Heart left ventricle (tissue), 16 donors: Measurements from ENCODE around the gene CRLF1. TPM values are rescaled to one million over a fixed set of nuclear protein-coding genes. Genes with fewer than 3 reads are reported as not detected.

Experiments used
- ATAC-seq, 4 donors: fragments of 200-7000 bp; cut with Tn5 transposase; one replicate each; pipeline ENCODE4 v1.9.1; 2020 to 2022; ENCODE audit warnings: moderate library complexity in 4 of 4, mild to moderate bottlenecking in 3 of 4, moderate number of reproducible peaks in 1 of 4
- DNase-seq, 5 donors: peaks; one replicate each; pipeline ENCODE4 v3.0.0-alpha.2; 2020
- H3K27ac ChIP-seq, 12 donors: fragments of 200-600 bp; sonication (generic) in 4 of 12; one replicate each; pipeline versions ENCODE4 v1.5.0 to v1.8.0; 2016 to 2022; ENCODE audit warnings: mild to moderate bottlenecking in 2 of 12
- H3K27me3 ChIP-seq, 9 donors: fragments of 200-600 bp; sonication (generic) in 2 of 9; one replicate each; pipeline versions ENCODE4 v1.5.1 to v1.8.0; 2016 to 2022; ENCODE audit warnings: mild to moderate bottlenecking in 3 of 9
- H3K36me3 ChIP-seq, 9 donors: fragments of 200-600 bp; sonication (generic) in 2 of 9; one replicate each; pipeline versions ENCODE4 v1.5.0 to v1.8.0; 2018 to 2022; ENCODE audit warnings: mild to moderate bottlenecking in 2 of 9
- H3K4me1 ChIP-seq, 12 donors: fragments of 200-600 bp; sonication (generic) in 4 of 12; one replicate each; pipeline versions ENCODE4 v1.5.0 to v1.8.0; 2016 to 2022; ENCODE audit warnings: mild to moderate bottlenecking in 3 of 12
- H3K4me3 ChIP-seq, 12 donors: fragments of 200-600 bp; sonication (generic) in 4 of 12; one replicate each; pipeline versions ENCODE4 v1.5.0 to v1.8.0; 2017 to 2022; ENCODE audit warnings: mild to moderate bottlenecking in 9 of 12, moderate library complexity in 4 of 12
- H3K9me3 ChIP-seq, 12 donors: fragments of 200-600 bp; sonication (generic) in 4 of 12; one replicate each; pipeline versions ENCODE4 v1.5.0 to v1.8.0; 2016 to 2022; ENCODE audit warnings: mild to moderate bottlenecking in 1 of 12
- POLR2A ChIP-seq, 2 donors: fragments of 450-650 bp; IDR thresholded peaks; one replicate each; pipeline ENCODE4 v1.6.1; 2017; ENCODE audit warnings: antibody characterized with exemption in 2 of 2, mild to moderate bottlenecking in 2 of 2, moderate library complexity in 2 of 2
- WGBS, 4 donors: extraction: QIAGEN DNeasy Blood & Tissue Kit in 2 of 4; methylation state at CpG; one replicate each; pipeline versions ENCODE4 v1.1.5 to v1.1.7; 2013 to 2018; 5-methylcytosine and 5-hydroxymethylcytosine counted together
- intact Hi-C, 10 donors: fragments of 100-400 bp; cut with DNase I; formaldehyde crosslinking; loops; one replicate each; pipeline versions ENCODE4 v1.11.1 to v1.14.2; 2022
- polyA plus RNA-seq, 2 donors: library from polyadenylated mRNA; stranded (reverse); fragments of 200-250 nt; gene quantifications; one replicate each; pipeline ENCODE4 v1.2.3, GENCODE V29; 2013
- total RNA-seq, 9 donors: library from RNA; depleted of rRNA in 2 of 9; stranded (reverse); fragments of >200 nt in 2 of 9; fragmentation: NEBNext Ultra II Directional in 3 of 9; extraction: Animal tissue kit (Norgen Biotek cat#: 25700) in 3 of 9; gene quantifications; one replicate each; pipeline versions ENCODE4 v1.1.0 to v1.2.4, GENCODE V29; 2016 to 2023
- TF ChIP-seq, protein P1 (sequence below), 12 donors: fragments of 200-600 bp; sonication (generic) in 4 of 12; IDR thresholded peaks; one replicate each; pipeline versions ENCODE4 v1.5.0 to v1.8.0; 2018 to 2022; ENCODE audit warnings: antibody characterized with exemption in 12 of 12, mild to moderate bottlenecking in 5 of 12
- donor health status: ischemic (EF 13 %, LVEDD 7.1; RV severe dilation, severe dysfunction).
- donor health status: healthy with polysubstance abuse.
- donor health status: DM: no; HTN: yes; CAD: no.
- donor health status: DM: no; HTN: no; CAD: no.
- donor health status: ischemic (EF 25% LVEDD 6.9; RV normal size, moderate dysfunction).
- donor health status: ischemic (EF 25% LVEDD 5.7; RV mildly dilated, moderate dysfunction).
- donor health status: healthy.
- donor health status: DM: yes; HTN: yes; CAD: no.
- donor health status: ischemic (EF 35%, LVEDD 5.7; RV mildly dilated, moderate dysfunction).
- donor health status: nonischemic (EF 11% LVEDD 7.7; RV severe dilation, severe dysfunction).
- donor health status: DM: yes; HTN: yes; CAD: no.
- donor health status: PGD.
- donor health status: ischemic (EF 29% LVEDD 5.4; RV normal size, mild dysfunction).
- donor health status: nonischemic (EF 23%, LVEDD 6.1; RV moderate dilation, normal function).

The CRLF1 gene
- total and polyA plus RNA-seq, 11 donors: 2.8 to 64.0 (median 12.1) TPM

DNA sequence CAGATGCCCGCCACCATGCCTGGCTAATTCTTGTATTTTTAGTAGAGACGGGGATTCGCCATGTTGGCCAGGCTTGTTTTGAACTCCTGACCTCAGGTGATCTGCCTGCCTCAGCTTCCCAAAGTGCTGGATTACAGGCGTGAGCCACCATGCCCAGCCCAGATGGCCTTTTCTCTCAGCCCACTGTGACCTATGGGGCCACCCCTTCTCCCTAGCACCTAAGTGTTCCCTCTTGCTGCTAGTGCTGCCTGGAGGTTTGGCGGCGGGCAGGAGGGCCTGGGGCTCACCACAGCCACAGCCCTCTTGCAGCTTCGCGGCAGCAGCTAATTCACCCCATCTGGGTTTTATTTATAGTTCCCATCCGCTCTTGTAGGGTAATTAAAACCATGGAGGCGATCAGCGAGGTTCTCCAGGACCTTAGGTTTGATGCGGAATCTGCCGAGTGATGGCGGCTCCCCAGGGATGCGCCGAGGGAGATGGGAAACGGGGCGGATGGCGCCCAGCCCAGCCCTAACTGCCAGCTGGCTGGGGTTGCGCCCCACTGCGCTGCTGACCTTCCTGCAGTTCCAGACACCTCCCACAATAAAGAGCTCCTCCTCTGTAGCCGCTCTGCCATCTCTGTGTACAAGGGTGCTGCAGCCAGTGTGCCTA lies 14.7 kb downstream of the CRLF1 start:
- no peak for DNase-seq
- Histone ChIP-seq H3K4me3 (no peak overlapping the region), H3K9me3 (no peaks in the 10 kb centered on the region), H3K27ac (no peak overlapping the region), H3K27me3 (peaks cover 0 to 12% (median 0%) of the 10 kb centered on the region in 9 donors), H3K4me1 (peaks cover 4 to 50% (median 32%) of the 10 kb centered on the region in 12 donors), H3K36me3 (peaks cover 0 to 15% (median 11%) of the 10 kb centered on the region in 9 donors)
- no peak for TF ChIP-seq POLR2A (IDR thresholded peaks at IDR 0.05)
- TF ChIP-seq, protein P1, sequence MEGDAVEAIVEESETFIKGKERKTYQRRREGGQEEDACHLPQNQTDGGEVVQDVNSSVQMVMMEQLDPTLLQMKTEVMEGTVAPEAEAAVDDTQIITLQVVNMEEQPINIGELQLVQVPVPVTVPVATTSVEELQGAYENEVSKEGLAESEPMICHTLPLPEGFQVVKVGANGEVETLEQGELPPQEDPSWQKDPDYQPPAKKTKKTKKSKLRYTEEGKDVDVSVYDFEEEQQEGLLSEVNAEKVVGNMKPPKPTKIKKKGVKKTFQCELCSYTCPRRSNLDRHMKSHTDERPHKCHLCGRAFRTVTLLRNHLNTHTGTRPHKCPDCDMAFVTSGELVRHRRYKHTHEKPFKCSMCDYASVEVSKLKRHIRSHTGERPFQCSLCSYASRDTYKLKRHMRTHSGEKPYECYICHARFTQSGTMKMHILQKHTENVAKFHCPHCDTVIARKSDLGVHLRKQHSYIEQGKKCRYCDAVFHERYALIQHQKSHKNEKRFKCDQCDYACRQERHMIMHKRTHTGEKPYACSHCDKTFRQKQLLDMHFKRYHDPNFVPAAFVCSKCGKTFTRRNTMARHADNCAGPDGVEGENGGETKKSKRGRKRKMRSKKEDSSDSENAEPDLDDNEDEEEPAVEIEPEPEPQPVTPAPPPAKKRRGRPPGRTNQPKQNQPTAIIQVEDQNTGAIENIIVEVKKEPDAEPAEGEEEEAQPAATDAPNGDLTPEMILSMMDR (IDR thresholded peaks at IDR 0.05): no peak
- intact Hi-C loops: loop anchor here in 7 of 10 donors (5.0 to 10.0 kb wide), 7 partner anchors 63 to 275 kb away; partner anchors contain the start of gene CRTC1 (in 3 of the 7)
- 86 to 96% (median 94%) methylated on average over 20 to 22 of the region's 22 CpGs for WGBS, 4 donors
- ATAC-seq: no peak

DNA sequence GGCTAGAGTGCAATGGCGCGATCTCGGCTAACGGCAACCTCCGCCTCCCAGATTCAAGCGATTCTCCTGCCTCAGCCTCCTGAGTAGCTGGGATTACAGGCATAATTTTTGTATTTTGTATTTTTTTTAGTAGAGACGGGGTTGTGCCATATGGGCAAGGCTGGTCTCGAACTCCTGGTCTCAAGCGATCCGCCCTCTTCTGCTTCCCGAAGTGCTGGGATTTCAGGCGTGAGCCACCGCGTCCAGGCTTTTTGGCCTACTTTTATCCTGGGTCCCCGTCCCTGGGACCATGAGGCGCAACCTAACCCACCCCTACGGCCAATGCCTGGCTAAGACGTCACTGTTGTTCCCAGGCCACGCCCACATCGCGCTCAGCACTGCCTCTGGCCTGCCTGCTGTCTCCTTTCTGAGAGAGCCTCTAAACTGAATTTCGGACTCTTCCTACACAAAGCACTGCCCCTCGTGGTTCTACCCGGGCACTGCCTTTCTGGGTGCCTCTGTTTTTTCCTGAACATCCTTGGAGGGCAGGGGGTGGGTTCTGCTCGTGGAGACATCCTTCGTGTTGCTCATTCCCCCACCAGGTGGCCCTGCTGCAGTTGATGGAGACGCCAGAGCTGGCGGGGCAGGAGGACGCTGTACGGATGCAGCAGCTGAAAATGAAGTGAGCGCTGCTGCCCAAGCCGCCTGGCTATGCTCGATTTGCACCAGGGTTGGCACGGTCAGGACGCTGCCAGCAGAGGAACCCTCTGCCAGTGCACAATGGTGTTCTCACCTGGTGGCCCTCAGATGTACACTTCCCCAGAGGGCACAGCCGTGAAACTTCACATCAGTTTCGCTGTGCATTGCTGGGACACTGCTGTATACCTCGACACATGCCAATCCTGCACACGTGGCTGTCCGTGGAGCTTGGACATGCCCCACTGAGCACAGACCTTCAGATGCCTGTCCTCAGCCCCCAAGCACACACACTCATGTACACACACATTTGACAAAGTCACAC lies 16.0 kb downstream of the CRLF1 start:
- no peak for ATAC-seq
- Histone ChIP-seq H3K4me3 (peak overlapping the region in 7 of 12 donors; percentile 71 to 98 (median 91)), H3K27ac (peak overlapping the region in 3 of 12 donors; percentile 90 to 96 (median 91)), H3K4me1 (peaks cover 4 to 58% (median 32%) of the 10 kb centered on the region in 12 donors), H3K36me3 (peaks cover 0 to 15% (median 11%) of the 10 kb centered on the region in 9 donors), H3K27me3 (peaks cover 0 to 8% (median 0%) of the 10 kb centered on the region in 9 donors), H3K9me3 (no peaks in the 10 kb centered on the region)
- 78 to 85% (median 83%) methylated on average over 32 to 40 of the region's 40 CpGs for WGBS, 4 donors
- intact Hi-C loops: loop anchor here in 7 of 10 donors (5.0 to 10.0 kb wide), 7 partner anchors 64 to 277 kb away; partner anchors contain the start of gene CRTC1 (in 3 of the 7)
- peak in 1 of 2 donors; percentile 6 for TF ChIP-seq POLR2A (IDR thresholded peaks at IDR 0.05)
- TF ChIP-seq, protein P1 (IDR thresholded peaks at IDR 0.05): peak in 1 of 12 donors; percentile 21
- peak in 2 of 5 donors; percentile 49 to 51 for DNase-seq

DNA sequence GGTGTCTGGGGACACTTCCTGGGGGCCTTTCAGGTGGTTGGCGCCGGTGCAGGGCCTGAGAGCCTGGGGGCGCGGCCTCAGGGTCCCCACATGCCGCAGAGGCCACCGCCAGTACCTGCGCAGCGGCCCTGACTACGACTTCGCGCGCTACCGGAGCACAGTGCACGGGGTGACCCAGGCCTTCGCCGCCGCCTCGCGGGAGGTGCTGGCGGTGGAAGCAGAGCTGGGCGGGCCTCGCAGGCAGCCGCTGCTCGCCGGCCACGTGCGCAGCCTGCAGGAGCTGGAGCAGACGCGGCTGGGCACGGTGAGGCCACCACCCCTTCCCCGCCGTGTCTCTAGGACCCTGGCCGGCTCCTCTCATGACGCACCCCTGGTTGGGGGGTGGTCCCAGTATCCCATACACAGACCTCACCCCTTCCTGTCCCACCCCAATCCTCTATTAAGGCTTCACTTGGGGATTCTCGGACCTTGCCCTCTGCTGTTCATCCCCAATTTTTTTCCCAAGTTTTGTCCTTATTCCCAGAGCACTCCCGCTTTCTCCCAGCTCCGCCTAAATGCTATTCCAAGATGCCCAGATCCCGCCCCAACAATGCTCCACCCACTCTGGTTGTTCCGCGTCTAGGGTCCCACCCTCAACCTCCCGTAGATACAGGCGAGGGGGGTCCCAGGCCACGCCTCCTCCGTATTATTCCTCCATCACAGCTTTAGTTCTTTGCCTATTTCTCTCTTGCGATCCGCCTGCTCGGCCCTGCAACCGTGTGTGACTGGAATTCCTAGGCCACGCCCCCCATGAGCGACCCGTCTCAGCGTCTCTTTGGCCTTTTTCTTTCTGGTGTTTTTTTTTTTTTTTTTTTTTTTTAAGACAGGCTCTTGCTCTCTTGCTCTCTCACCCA lies 17.0 kb downstream of the CRLF1 start:
- peak; percentile 15 to 73 (median 69) for ATAC-seq

More for the DNA sequence above, 17.0 kb downstream of the CRLF1 start:
- Histone ChIP-seq H3K27ac (peak overlapping the region; percentile 75 to 97 (median 92)), H3K4me3 (peak overlapping the region; percentile 66 to 98 (median 90)), H3K9me3 (no peaks in the 10 kb centered on the region), H3K4me1 (peaks cover 0 to 54% (median 25%) of the 10 kb centered on the region in 12 donors), H3K36me3 (peaks cover 0 to 15% (median 11%) of the 10 kb centered on the region in 9 donors), H3K27me3 (no peaks in the 10 kb centered on the region)
- peak; percentile 56 to 80 (median 70) for DNase-seq
- TF ChIP-seq, protein P1 (IDR thresholded peaks at IDR 0.05): peak in 6 of 12 donors; percentile 4 to 37 (median 20)
- TF ChIP-seq POLR2A (IDR thresholded peaks at IDR 0.05): no peak
- WGBS, 4 donors: 12 to 34% (median 17%) methylated on average over 23 to 52 of the region's 52 CpGs
- intact Hi-C loops: loop anchor here in 9 of 10 donors (5.0 to 10.0 kb wide), 11 partner anchors 65 to 278 kb away; partner anchors contain the start of gene CRTC1 (in 3 of the 9)
